CD1c-positive myeloid dendritic cell (primary cell): ENCODE measurements around the gene STAT3.

Experiments used
- DNase-seq: peaks from one replicate; pipeline ENCODE4 v3.0.0-alpha.2; 2016; ENCODE audit errors: extremely low spot score

The STAT3 gene

GRCh38 chr17:42388381-42389134 is at the start of gene STAT3:
Gene STAT3, minus strand, starts transcription at chr17:42388442. Its CDS starts 39,926 bp downstream, at chr17:42348516.
- peak; percentile 100 for DNase-seq

- DNase-seq, result peak; percentile 75
Observed at GRCh38 chr17:42436391-42436790, 48.1 kb upstream of the STAT3 start.

GRCh38 chr17:42431758-42432161 is 43.5 kb upstream of the STAT3 start:
- DNase-seq, result no peak

- DNase-seq, result no peak
Observed at GRCh38 chr17:42429726-42430447, 41.6 kb upstream of the STAT3 start.

- peak; percentile 70 for DNase-seq
Observed at GRCh38 chr17:42428141-42428944, 40.1 kb upstream of the STAT3 start.

- no peak for DNase-seq
Observed at GRCh38 chr17:42424991-42425610, 36.9 kb upstream of the STAT3 start.

GRCh38 chr17:42423766-42424165 is 35.5 kb upstream of the STAT3 start:
- no peak for DNase-seq

- peak; percentile 35 for DNase-seq
Observed at GRCh38 chr17:42422958-42423712, 34.9 kb upstream of the STAT3 start, which contains the start of gene CAVIN1. Gene CAVIN1, minus strand, starts transcription at chr17:42423256. Its CDS starts 159 bp downstream, at chr17:42423097.

- no peak for DNase-seq
Observed at GRCh38 chr17:42422412-42422957, 34.2 kb upstream of the STAT3 start.

- peak; percentile 46 for DNase-seq
Observed at GRCh38 chr17:42421507-42422338, 33.5 kb upstream of the STAT3 start.

- DNase-seq, result no peak
Observed at GRCh38 chr17:42421136-42421506, 32.9 kb upstream of the STAT3 start.

- DNase-seq, result peak; percentile 64
Observed at GRCh38 chr17:42417981-42418380, 29.7 kb upstream of the STAT3 start.

- peak; percentile 30 for DNase-seq
Observed at GRCh38 chr17:42414704-42415409, 26.6 kb upstream of the STAT3 start.

GRCh38 chr17:42413464-42414040 is 25.3 kb upstream of the STAT3 start:
- DNase-seq, result no peak

- DNase-seq, result no peak
Observed at GRCh38 chr17:42411905-42412679, 23.9 kb upstream of the STAT3 start.

GRCh38 chr17:42411361-42411760 is 23.1 kb upstream of the STAT3 start:
- DNase-seq, result no peak

- no peak for DNase-seq
Observed at GRCh38 chr17:42410319-42410685, 22.1 kb upstream of the STAT3 start.
